Ishikawa (cell line): ENCODE results near the gene COMT.
A peak's percentile ranks its signal among the peaks of the same experiment; 100 is the strongest.

Source experiments
- CEBPB ChIP-seq: IDR thresholded peaks from 2 replicates; pipeline ENCODE4 v1.6.1; 2012
- CREB1 ChIP-seq: IDR thresholded peaks from 2 replicates; pipeline ENCODE4 v1.6.1; 2012; ENCODE audit warnings: low read depth
- EGR1 ChIP-seq: IDR thresholded peaks from 2 replicates; pipeline ENCODE4 v1.6.1; 2012
- EP300 ChIP-seq: IDR thresholded peaks from 2 replicates; pipeline ENCODE4 v1.6.1; 2012; ENCODE audit warnings: borderline replicate concordance
- FOXM1 ChIP-seq: IDR thresholded peaks from 2 replicates; pipeline ENCODE4 v1.6.1; 2012; ENCODE audit warnings: low read depth, borderline replicate concordance
- TAF1 ChIP-seq: IDR thresholded peaks from 2 replicates; pipeline ENCODE4 v1.6.1; 2012; ENCODE audit warnings: low read depth, mild to moderate bottlenecking
- TCF12 ChIP-seq: IDR thresholded peaks from 2 replicates; pipeline ENCODE4 v1.6.1; 2012; ENCODE audit warnings: low read depth
- TEAD4 ChIP-seq: IDR thresholded peaks from 2 replicates; pipeline ENCODE4 v1.6.1; 2012
- ZBTB7A ChIP-seq: IDR thresholded peaks from 2 replicates; pipeline ENCODE4 v1.6.1; 2012; ENCODE audit warnings: low read depth
- TF ChIP-seq, protein P1 (sequence below): IDR thresholded peaks from 2 replicates; pipeline ENCODE4 v1.6.1; 2012
- TF ChIP-seq, protein P2 (sequence below): IDR thresholded peaks from 2 replicates; pipeline ENCODE4 v1.6.1; 2012; ENCODE audit warnings: low read depth, mild to moderate bottlenecking
- TF ChIP-seq, protein P3 (sequence below): IDR thresholded peaks from 2 replicates; pipeline ENCODE4 v1.6.1; 2012

DNA sequence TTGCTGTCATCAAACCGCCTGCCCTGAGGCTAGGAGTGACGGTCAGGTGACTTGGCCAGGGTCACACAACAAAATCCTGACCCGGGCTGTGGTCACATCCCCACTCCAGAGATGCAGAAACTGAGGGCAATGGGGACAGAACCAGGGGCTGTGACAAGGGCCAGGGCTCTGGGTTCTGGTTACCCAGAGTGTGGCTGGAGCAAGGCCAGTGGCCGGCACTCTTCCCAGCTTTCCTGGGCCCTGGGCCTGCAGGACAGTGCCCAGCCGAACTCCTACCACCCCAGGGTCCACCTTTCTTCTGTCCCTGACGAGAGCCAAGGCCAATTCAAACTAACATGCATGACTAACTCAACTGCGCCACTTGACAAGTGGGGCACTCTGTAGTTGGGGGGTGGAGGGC lies 39.2 kb downstream of the COMT start:
- no peak for TF ChIP-seq TAF1
- TF ChIP-seq, protein P1, sequence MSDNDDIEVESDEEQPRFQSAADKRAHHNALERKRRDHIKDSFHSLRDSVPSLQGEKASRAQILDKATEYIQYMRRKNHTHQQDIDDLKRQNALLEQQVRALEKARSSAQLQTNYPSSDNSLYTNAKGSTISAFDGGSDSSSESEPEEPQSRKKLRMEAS: no peak
- no peak for TF ChIP-seq ZBTB7A
- TF ChIP-seq CEBPB: no peak
- TF ChIP-seq, protein P2, sequence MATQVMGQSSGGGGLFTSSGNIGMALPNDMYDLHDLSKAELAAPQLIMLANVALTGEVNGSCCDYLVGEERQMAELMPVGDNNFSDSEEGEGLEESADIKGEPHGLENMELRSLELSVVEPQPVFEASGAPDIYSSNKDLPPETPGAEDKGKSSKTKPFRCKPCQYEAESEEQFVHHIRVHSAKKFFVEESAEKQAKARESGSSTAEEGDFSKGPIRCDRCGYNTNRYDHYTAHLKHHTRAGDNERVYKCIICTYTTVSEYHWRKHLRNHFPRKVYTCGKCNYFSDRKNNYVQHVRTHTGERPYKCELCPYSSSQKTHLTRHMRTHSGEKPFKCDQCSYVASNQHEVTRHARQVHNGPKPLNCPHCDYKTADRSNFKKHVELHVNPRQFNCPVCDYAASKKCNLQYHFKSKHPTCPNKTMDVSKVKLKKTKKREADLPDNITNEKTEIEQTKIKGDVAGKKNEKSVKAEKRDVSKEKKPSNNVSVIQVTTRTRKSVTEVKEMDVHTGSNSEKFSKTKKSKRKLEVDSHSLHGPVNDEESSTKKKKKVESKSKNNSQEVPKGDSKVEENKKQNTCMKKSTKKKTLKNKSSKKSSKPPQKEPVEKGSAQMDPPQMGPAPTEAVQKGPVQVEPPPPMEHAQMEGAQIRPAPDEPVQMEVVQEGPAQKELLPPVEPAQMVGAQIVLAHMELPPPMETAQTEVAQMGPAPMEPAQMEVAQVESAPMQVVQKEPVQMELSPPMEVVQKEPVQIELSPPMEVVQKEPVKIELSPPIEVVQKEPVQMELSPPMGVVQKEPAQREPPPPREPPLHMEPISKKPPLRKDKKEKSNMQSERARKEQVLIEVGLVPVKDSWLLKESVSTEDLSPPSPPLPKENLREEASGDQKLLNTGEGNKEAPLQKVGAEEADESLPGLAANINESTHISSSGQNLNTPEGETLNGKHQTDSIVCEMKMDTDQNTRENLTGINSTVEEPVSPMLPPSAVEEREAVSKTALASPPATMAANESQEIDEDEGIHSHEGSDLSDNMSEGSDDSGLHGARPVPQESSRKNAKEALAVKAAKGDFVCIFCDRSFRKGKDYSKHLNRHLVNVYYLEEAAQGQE: no peak
- TF ChIP-seq EP300: peak; percentile 35; the same call in 1 of the 2 replicates
- no peak for TF ChIP-seq CREB1
- TF ChIP-seq, protein P3, sequence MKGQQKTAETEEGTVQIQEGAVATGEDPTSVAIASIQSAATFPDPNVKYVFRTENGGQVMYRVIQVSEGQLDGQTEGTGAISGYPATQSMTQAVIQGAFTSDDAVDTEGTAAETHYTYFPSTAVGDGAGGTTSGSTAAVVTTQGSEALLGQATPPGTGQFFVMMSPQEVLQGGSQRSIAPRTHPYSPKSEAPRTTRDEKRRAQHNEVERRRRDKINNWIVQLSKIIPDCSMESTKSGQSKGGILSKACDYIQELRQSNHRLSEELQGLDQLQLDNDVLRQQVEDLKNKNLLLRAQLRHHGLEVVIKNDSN: no peak
- TF ChIP-seq FOXM1: no peak
- no peak for TF ChIP-seq TEAD4
- no peak for TF ChIP-seq EGR1
- no peak for TF ChIP-seq TCF12
